Inflammatory macrophage treated with lipopolysaccharide for 4 hours (primary cell): ENCODE data around the gene TANGO6.
"Not testable (repeated sequence)": the region's sequence is repeated elsewhere in the genome, so short reads cannot be mapped to it uniquely, and the experiment has no call there.

ENCODE experiments used
- DNase-seq: peaks from one replicate; pipeline ENCODE4 v3.0.0-alpha.2; 2020

The TANGO6 gene

DNA sequence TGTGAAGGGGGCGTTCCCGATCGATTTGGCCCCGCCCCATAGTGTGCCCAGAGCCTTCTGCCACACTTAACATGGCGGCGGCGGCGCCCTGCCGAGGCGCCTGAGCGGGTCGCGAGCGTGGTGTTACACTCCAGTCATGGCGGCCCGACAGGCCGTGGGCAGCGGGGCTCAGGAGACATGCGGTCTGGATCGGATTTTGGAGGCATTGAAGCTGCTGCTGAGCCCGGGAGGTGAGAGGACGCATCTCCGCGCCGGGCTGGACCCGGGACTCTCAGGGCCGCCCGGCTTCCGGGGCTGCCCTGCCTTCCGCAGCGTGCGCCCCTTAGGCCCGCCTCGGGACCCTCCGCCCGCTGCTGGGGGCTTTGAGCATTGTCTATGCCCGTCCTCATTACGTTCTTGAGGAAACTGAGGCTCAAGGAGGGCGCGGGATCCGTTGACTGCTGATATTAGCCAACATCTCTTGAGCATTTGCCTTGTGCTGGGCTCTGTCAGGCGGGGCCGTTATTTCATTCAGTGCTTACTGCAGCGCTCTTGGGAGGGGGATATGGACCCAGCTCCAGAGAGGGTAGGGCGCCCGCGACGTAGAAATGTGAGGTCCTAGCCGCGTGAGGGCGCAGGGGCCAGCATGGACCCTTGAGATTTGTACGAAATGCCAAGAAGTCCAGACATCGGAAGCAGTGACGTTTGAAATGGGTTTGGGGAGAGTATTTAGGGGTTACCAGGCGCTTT lies at the start of gene TANGO6:
TANGO6 (plus strand) TSS at position 50 of the 729 bp plus-strand sequence; CDS start at position 137, 87 bp downstream.
- DNase-seq, result peak; percentile 81

DNA sequence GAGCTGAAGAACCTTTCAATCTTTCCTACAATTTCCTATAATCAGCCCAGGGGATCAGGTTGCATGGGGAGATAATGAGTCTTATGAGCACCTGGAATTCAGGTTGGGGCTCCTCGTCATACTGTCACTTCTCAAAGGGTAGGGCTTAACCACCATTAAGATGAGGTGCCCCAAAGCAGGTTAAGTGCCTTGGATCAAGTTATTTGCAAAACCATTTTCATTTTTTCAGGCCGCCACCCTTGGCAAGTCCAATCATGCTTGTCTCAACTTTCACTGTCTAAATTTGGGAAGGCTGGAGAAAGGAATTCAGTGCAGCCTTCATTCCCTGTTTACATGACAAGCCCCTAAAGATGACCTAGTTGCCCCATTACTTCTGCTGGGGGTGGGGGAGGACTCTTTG lies 44.9 kb upstream of the TANGO6 start:
- no peak for DNase-seq

DNA sequence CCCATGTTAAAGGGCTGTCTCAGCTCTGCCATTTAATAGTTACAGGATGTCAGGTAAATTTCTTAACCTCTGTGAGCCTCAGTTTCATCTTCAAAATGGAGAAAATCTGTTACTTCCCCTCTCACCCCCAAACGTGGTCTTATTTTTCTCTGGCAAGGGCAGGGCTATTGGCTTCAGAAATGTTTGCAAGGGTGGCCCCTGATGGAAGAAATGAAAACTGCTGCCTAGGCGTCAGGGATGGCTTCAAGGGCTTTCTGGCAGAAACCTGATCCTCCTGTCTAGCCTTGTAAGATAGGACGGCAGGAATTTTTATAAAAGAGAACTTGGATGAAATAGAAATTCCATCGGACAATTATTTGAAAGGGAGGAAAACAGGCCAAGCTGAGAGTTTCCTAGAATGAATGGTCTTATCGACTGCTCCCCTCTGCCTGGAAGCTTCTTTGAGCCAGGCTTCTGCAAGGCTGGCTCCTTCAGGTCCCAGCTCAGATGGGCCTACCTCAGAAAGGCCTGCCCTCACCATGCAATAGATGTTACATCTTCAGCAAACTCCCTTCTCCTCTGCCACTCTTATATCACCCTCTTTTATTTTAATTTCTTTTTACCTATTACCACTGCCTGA lies 43.0 kb upstream of the TANGO6 start:
- peak; percentile 46 for DNase-seq

DNA sequence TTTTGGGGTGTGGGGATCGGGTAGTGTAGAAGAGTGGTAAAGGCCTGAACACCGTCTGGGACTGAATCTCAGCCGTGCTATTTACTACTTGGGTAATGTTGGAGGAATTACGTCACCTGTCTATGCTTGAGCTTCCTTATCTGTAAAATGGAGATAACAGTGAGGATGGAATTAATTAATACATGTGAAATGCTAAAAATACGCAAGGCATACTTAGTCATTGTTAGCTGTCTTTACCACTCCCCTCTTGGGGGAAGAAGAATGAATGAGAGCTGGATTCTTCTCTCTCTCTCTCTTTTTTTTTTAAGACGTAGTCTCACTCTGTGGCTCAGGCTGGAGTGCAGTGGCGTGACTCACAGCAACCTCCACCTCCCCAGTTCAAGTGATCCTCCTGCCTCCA lies 41.1 kb upstream of the TANGO6 start:
- DNase-seq, result no peak

DNA sequence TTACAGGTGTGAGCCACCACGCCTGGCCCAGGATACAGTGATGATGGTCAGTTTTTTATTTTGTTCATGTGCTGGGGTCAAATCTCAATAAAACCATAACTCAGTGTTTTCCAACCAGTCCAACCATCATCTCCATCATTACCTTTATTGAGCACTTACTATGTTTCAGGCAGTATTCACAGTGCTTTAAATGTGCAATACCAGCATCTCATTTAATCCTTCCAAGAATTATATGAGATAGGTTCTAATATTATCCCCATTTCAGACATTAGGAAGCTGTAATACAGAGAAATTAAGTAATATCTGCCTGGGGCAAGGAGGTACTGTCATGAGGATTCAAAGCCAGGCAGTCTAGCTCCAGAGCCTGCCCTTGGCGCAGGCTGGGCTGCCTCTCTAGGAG lies 36.9 kb upstream of the TANGO6 start:
- DNase-seq, result no peak

DNA sequence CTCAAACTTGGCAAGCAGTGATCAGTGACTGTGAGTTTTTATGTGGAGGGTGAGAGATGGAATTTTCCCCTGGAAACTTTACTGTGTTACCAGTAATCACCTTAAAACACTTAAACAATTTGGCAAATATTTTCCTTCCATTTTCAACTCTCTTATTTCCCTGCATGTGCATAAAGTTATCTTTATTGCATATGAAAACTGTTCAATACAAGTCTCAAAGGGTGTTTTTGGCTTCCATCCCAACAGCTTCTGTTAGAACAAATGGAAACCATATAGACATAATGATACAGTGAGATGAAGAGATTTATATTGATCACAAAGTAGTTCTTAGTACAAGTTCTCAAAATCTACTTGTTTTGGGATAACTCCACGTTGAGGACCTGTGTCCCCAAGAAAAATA lies 36.4 kb upstream of the TANGO6 start:
- DNase-seq, result no peak

DNA sequence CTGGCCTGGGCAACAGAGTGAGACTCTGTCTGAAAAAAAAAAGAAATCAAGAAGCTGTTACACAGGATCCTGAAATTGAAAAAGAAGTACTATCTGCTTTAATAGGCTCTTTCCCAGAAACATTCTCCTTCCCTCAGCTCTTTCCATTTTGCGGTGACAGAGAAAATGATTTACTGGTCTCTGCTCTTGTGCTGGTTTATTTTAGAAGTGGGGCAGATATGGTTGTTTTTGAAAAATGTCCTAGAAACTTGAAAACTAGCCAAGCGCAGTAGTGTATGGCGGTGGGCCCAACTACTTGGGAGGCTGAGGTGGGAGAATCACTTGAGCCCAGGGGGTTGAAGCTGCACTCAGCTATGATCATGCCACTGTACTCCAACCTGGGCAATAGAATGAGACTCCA lies 28.8 kb upstream of the TANGO6 start:
- DNase-seq, result no peak

DNA sequence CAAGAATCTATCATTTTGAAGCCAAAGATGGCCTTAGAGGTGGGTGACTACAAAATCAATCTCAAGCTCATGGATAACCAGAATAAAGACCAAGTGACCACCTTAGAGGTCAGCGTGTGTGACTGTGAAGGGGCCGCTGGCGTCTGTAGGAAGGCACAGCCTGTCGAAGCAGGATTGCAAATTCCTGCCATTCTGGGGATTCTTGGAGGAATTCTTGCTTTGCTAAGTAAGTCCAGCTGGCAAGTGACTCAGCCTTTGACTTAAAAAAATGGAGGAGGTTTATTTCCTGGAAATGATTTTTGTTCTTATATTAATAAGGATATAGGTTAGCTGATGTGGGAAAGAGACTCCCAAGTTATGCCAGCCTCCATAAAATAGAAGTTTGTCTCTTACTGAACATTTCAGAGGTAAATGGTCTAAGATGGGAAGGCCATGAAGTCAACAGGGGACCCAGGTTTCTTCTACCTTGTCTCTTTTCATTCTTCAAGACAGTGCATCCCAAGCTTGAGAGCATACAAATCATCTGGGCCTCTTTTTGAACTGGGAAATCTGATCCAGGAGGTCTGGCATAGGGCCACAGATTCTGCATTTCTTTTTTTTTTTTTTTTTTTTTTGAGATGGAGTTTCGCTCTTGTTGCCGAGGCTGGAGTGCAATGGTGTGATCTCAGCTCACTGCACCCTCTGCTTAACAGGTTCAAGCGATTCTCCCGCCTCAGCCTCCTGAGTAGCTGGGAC lies 19.8 kb upstream of the TANGO6 start:
- no peak for DNase-seq

DNA sequence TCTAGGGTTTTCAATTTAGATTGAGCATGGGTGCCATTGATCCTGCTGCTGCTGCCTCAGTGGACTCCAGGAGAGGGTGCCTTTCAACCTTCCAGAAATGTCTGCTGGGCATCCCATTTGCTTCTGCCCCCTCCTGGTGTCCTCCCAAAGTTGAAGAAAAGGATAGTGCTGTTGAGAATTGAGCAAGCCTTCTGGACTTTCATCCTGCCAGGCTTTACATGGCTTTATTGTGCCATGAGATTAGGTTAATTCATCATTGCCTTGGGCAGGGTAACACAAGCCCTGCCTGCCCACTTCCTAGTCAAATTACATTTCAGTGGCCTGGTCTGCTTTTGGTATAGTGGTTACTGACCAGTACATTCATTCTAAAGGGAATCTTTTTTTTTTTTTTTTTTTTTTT lies 17.9 kb upstream of the TANGO6 start:
- DNase-seq, result no peak

DNA sequence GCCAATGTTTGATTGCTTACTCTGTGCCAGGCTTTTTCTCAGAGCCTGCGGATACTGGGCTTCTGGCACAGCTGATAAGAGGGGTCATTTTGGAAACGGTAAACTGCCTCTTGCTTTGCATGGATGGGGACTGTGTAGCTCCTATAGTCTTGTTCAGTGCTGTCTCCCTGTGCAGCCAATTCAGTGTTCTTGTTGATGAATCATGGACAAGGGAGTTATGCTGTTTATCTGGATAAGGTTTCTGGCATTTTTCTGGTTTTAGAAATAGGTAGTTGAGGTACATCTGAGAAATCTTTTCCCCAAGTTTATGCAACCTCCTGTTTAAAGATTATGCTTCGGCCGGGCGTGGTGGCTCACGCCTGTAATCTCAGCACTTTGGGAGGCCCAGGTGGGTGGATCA lies 16.7 kb upstream of the TANGO6 start:
- no peak for DNase-seq

DNA sequence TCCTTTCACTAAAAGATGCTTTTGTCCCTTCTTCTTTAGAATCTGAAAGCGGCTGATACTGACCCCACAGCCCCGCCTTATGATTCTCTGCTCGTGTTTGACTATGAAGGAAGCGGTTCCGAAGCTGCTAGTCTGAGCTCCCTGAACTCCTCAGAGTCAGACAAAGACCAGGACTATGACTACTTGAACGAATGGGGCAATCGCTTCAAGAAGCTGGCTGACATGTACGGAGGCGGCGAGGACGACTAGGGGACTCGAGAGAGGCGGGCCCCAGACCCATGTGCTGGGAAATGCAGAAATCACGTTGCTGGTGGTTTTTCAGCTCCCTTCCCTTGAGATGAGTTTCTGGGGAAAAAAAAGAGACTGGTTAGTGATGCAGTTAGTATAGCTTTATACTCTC lies 10.1 kb upstream of the TANGO6 start:
- DNase-seq, result no peak

DNA sequence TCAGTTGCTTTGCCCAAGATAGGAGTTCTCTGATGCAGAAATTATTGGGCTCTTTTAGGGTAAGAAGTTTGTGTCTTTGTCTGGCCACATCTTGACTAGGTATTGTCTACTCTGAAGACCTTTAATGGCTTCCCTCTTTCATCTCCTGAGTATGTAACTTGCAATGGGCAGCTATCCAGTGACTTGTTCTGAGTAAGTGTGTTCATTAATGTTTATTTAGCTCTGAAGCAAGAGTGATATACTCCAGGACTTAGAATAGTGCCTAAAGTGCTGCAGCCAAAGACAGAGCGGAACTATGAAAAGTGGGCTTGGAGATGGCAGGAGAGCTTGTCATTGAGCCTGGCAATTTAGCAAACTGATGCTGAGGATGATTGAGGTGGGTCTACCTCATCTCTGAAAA lies 8.8 kb upstream of the TANGO6 start:
- no peak for DNase-seq

DNA sequence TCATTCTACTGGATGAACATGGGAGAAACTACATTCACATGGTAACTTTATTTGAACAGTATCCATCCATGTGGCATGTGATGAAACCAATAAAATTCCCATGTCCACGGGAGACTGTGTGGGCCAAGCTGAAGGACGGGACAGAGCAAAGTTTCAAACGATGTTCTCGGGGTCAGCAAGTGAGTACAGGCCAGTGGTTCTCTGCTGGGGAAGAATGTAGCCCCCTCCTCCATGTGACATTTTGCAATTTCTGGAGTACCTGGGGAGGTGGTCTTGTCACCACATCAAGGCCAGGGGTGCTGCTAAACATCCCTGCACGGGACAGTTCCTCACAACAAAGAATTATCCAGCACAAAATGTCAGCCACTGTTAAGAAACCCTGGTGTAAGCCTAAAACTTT lies 7.4 kb upstream of the TANGO6 start:
- DNase-seq, result no peak

DNA sequence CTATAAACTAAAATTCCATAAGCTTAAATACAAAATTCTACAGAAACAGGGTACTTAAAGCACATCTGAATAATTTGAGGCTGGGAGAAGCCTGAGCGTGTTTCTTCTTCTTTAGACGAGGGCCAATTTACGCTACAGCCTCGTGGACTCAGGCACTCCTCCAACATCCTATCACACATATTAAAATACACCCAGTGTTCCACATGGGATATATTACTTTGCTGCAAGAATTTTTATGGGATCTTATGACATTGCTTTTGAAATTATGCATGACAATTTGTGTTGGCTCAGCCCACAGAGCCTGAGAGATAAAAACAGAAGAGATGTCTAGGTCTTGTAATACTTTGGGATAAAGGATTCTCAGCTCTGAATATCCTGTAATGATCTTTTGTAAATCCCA lies 3.5 kb upstream of the TANGO6 start:
- DNase-seq, result no peak

DNA sequence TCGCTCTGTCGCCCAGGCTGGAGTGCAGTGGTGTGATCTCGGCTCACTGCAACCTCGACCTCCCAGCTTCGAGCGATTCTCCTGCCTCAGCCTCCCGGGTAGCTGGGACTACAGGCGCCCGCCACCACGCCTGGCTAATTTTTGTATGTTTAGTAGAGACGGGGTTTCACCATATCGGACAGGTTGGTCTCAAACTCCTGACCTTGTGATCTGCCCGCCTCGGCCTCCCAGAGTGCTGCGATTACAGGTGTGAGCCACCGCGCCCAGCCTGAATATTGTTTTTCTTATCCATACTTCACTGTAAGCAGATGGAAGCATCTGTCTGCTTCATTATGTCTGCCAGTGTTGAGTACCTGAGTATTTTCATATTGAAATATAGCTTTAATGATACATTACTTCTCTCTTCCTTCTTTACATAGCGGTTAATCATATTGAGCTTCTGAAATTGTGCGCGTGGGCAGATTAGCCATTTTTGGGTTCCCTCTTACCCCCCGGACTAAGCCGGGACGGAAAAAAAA lies 308 bp upstream of the TANGO6 start:
- DNase-seq, result not testable (repeated sequence)

DNA sequence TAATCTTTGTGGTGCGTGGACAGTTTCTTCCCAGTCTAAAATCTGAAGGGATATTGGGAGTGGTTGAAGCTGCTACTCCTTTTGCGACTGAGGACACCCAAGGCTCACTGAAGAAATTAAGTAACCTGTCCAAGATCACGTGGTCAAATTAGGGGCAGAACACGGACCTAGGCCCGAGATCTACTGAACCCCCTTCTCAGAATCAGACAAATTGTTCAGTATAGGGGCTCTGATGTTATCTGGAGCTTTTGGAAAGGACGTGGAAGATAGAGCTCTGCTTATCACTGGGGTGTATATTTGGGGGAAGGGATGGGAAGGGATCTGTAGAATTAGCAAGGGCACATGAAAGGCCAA lies 857 bp downstream of the TANGO6 start:
- no peak for DNase-seq

DNA sequence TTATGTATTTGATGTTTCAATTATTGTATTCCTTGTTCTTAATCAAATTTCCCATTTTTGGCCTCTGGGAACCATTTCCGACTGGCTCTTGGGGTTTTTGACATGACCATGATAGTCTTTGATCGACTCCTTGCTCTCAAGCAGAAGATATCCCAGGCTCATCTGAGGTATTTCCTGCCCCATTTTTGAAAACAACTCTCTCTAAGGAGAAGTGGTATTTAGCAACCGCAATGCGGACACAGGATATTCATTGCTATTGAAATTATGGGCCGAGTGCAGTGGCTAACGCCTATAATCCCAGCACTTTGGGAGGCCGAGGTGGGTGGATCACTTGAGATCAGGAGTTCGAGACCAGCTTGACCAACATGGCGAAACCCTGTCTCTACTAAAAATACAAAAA lies 5.5 kb downstream of the TANGO6 start:
- DNase-seq, result no peak

DNA sequence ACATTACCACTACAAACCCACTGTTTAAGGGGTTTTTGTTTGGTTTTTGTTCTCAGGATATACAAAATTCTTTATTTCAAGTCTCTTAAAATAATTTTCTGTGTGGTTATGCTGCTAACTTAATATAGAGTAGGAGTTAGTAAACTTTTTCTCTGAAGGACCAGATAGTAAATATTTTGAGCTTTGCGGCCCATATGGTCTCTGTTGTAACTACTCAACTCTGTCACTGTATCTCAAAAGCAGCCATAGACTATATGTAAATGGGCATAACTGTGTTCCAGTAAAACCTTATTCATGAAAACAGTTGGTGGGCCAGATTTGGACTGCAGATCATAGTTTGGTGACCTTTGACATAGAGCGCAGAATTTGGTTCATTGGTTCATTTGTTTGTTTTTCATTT lies 7.2 kb downstream of the TANGO6 start:
- DNase-seq, result no peak

DNA sequence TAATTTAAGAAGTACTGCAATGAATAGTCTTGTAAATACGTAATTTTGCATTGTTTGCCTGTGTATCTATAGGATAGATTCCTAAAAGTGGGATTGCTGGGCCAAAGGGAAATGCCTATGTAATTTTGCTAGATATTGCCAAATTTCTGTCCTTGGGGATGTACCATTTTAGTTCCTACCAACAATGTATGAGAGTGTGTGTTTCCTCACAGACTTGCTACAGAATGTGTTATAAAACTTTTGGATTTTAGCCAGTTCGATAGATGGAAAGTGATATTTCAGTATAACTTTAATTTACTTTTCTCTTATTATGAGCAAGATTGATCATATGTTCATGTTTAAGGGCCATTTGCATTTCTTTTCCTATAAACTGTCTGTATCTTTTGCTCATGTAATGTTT lies 8.3 kb downstream of the TANGO6 start:
- DNase-seq, result no peak

DNA sequence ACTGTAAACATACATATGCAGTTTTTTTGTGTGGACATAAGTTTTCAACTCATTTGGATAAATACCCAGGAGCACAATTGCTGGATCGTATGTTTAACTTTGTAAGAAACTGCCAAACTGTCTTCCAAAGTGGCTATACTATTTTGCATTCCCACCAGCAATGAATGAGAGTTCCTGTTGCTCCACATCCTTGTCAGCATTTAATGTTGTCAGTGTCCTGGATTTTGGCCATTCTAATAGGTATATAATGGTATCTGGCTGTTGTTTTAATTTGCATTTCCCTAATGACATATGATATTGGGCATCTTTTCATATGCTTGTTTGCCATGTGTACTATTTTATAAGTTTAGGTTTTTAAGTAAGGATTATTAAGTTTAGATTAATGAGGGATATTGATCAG lies 14.1 kb downstream of the TANGO6 start:
- DNase-seq, result no peak

DNA sequence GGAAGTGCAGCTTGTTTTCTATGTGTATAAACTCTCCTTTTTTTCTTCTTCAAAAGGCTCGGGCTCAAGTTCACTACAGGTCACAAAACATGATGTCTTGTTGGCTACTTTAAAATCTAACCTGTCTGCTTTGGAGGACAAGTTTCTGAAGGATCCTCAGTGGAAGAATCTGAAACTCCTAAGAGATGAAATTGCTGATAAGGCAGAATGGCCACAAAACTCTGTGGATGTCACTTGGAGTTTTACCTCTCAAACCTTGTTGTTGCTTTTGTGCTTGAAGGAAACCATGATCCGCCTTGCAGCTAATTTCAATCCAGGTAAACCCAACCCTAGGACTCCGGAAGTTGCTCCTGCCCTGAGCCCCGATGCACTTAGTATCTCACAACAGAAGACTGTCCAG lies 16.5 kb downstream of the TANGO6 start:
- DNase-seq, result no peak

DNA sequence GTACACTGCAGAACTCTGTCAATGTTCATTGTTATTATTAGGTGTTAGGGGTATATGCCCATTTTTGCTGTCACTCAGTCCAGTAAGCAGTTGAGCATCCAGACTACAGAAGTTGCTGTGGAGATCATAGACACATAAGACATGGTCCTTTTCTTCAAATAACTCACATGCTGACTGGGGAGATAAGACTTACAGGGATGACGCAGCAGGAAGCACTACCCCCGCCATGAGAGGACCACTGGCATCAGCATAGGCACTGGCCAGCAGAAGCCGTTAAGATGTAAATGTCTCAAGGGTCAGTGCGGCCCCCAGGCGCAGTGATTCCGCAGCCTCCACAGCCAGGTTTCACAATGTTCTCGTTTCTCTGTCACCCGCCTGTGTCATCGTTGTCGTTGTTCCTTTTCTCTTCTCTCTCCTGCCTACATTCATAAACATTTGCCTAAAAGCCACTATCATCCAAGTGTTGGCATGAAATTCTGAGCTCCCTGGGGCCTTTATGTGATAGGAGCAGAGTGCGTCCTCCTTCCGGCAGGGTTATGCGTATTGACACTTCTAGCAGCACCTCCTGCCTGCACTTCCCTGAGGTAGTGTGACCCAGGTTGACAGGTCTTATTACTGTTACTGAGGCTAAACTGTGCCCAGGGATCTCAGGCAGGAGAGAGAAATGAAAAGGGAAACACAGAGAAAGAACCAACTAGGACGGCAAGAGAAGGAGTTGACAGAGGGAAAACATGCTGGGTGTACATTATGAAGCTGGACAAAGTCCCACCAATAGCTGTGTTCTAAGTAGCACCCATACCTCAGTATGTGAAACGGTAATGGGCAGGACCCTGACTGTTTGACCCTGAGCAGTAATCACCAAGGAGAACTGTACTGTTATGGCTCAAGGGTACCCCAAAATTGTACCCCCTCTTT lies 17.9 kb downstream of the TANGO6 start:
- no peak for DNase-seq

DNA sequence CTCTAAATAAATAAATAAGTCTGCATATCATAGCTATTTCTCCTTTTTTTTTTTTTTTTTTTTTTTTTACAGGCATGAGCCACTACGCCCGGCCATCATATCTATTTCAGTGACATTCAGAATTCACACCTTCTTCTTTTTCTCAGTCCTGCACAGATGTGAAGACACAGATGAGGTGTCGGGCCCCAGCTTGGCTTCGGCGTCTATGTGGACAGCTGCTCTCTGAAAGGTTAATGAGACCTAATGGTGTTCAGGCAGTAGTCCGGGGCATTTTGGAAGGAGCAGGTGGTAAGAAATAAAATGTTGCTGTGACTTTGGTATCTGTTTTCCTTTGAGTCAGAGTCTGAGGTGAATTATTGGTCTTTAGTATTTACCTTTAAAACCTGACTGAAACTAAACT lies 23.6 kb downstream of the TANGO6 start:
- DNase-seq, result no peak
